Liver (tissue), 9 donors: ENCODE measurements around the gene SLC4A8. TPM values are rescaled to one million over a fixed set of nuclear protein-coding genes. Genes with fewer than 3 reads are reported as not detected.

Experiments
- DNase-seq: peaks from one replicate; pipeline ENCODE4 v3.0.0-alpha.2; 2017; ENCODE audit warnings: low spot score
- H3K27ac ChIP-seq, 2 donors: one replicate each; pipeline ENCODE4 v1.7.0; 2013; ENCODE audit warnings: inconsistent platforms in 2 of 2, low read length in 2 of 2, control low read depth in 1 of 2, low read depth in 1 of 2, mild to moderate bottlenecking in 1 of 2
- H3K27me3 ChIP-seq, 4 donors: one replicate each; pipeline versions ENCODE4 v1.6.1 to v1.7.0; 2013; ENCODE audit warnings: low read length in 3 of 4, inconsistent platforms in 1 of 4, mild to moderate bottlenecking in 1 of 4, moderate library complexity in 1 of 4; ENCODE audit not compliant: control insufficient read depth in 4 of 4, insufficient read depth in 4 of 4
- H3K36me3 ChIP-seq, 4 donors: one replicate each; pipeline versions ENCODE4 v1.6.1 to v1.7.0; 2013; ENCODE audit warnings: low read length in 3 of 4, mild to moderate bottlenecking in 3 of 4, low read depth in 1 of 4, moderate library complexity in 1 of 4; ENCODE audit not compliant: control insufficient read depth in 4 of 4, insufficient read depth in 3 of 4
- H3K4me1 ChIP-seq, 4 donors: one replicate each; pipeline versions ENCODE4 v1.6.1 to v1.7.0; 2013; ENCODE audit warnings: low read length in 3 of 4, mild to moderate bottlenecking in 3 of 4, moderate library complexity in 1 of 4; ENCODE audit not compliant: control insufficient read depth in 4 of 4, insufficient read depth in 4 of 4
- H3K4me3 ChIP-seq, 3 donors: one replicate each; pipeline versions ENCODE4 v1.6.1 to v1.7.0; 2013; ENCODE audit warnings: low read length in 3 of 3, control low read depth in 1 of 3, low read depth in 1 of 3, mild to moderate bottlenecking in 1 of 3
- H3K9ac ChIP-seq, 2 donors: one replicate each; pipeline ENCODE4 v1.7.0; 2013; ENCODE audit warnings: low read length in 2 of 2, mild to moderate bottlenecking in 2 of 2, moderate library complexity in 2 of 2, control low read depth in 1 of 2, low read depth in 1 of 2
- H3K9me3 ChIP-seq, 4 donors: one replicate each; pipeline versions ENCODE4 v1.6.1 to v1.7.0; 2013; ENCODE audit warnings: low read length in 3 of 4; ENCODE audit not compliant: control insufficient read depth in 4 of 4
- EGR1 ChIP-seq, 2 donors: IDR thresholded peaks; 2 replicates each; pipeline ENCODE4 v1.6.1; 2016 to 2018; ENCODE audit warnings: antibody characterized with exemption in 2 of 2, low read depth in 2 of 2
- FOXA1 ChIP-seq: IDR thresholded peaks from 2 replicates; pipeline ENCODE4 v1.6.1; 2016; ENCODE audit warnings: antibody characterized with exemption
- GABPA ChIP-seq, 2 donors: IDR thresholded peaks in 1 of 2; conservative IDR thresholded peaks in 1 of 2; 2 replicates each; pipeline ENCODE4 v1.6.1; 2016; ENCODE audit warnings: antibody characterized with exemption in 2 of 2, mild to moderate bottlenecking in 1 of 2, moderate library complexity in 1 of 2
- HNF4A ChIP-seq, 2 donors: conservative IDR thresholded peaks; 2 replicates each; pipeline ENCODE4 v1.6.1; 2016; ENCODE audit warnings: antibody characterized with exemption in 2 of 2, mild to moderate bottlenecking in 2 of 2
- HNF4G ChIP-seq: IDR thresholded peaks from 2 replicates; pipeline ENCODE4 v1.6.1; 2016; ENCODE audit warnings: antibody characterized with exemption
- JUND ChIP-seq, 2 donors: IDR thresholded peaks; 2 replicates each; pipeline ENCODE4 v1.6.1; 2016; ENCODE audit warnings: antibody characterized with exemption in 2 of 2
- NR2F2 ChIP-seq: IDR thresholded peaks from 2 replicates; pipeline ENCODE4 v1.6.1; 2016; ENCODE audit warnings: antibody characterized with exemption
- RAD21 ChIP-seq, 2 donors: IDR thresholded peaks; 2 replicates each; pipeline ENCODE4 v1.6.1; 2016; ENCODE audit warnings: antibody characterized with exemption in 2 of 2, mild to moderate bottlenecking in 2 of 2
- RXRA ChIP-seq, 2 donors: IDR thresholded peaks; 2 replicates each; pipeline ENCODE4 v1.6.1; 2017 to 2018; ENCODE audit warnings: antibody characterized with exemption in 2 of 2, mild to moderate bottlenecking in 1 of 2
- SP1 ChIP-seq: IDR thresholded peaks from 2 replicates; pipeline ENCODE4 v1.6.1; 2018; ENCODE audit warnings: antibody characterized with exemption, mild to moderate bottlenecking
- TAF1 ChIP-seq: conservative IDR thresholded peaks from 2 replicates; pipeline ENCODE4 v1.6.1; 2016; ENCODE audit warnings: antibody characterized with exemption, mild to moderate bottlenecking
- YY1 ChIP-seq: IDR thresholded peaks from 2 replicates; pipeline ENCODE4 v1.6.1; 2016; ENCODE audit warnings: antibody characterized with exemption, mild to moderate bottlenecking
- WGBS: extraction: QIAGEN DNeasy Blood & Tissue Kit; methylation state at CpG from one replicate; pipeline ENCODE4 v1.1.7; 2013; 5-methylcytosine and 5-hydroxymethylcytosine counted together
- polyA plus RNA-seq, 2 donors: library from polyadenylated mRNA; stranded (reverse) in 1 of 2; unstranded in 1 of 2; fragments of 200-250 nt in 1 of 2; fragments of >200 nt in 1 of 2; fragmentation: Nextera tagmentation in 1 of 2; extraction: Ambion mirVana in 1 of 2; gene quantifications; one replicate each; pipeline versions ENCODE4 v1.2.1 to v1.2.3, GENCODE V29; 2013 to 2015
- total RNA-seq, 2 donors: library from RNA; depleted of rRNA; stranded (reverse); fragments of >200 nt; gene quantifications; one replicate each; pipeline ENCODE4 v1.2.3, GENCODE V29; 2014
- TF ChIP-seq, protein P1 (sequence below): IDR thresholded peaks from 2 replicates; pipeline ENCODE4 v1.6.1; 2016; ENCODE audit warnings: antibody characterized with exemption
- TF ChIP-seq, protein P2 (sequence below): fragments of 150-350 bp; IDR thresholded peaks from 2 replicates; pipeline ENCODE4 v1.5.1; 2017; ENCODE audit warnings: improper control_type of control experiment, low read depth, low read length; ENCODE audit not compliant: missing input control
- TF ChIP-seq, protein P3 (sequence below): IDR thresholded peaks from 2 replicates; pipeline ENCODE4 v1.6.1; 2016; ENCODE audit warnings: antibody characterized with exemption
- TF ChIP-seq, protein P4 (sequence below): IDR thresholded peaks from 2 replicates; pipeline ENCODE4 v1.6.1; 2016; ENCODE audit warnings: antibody characterized with exemption, mild to moderate bottlenecking
- donor health status: healthy.
- donor health status: healthy.
- donor health status: healthy.
- donor health status: healthy.
- donor health status: healthy.

The SLC4A8 gene
- total and polyA plus RNA-seq, 4 donors = 0.07 to 1.0 (median 0.75) TPM; not detected in 1

DNA sequence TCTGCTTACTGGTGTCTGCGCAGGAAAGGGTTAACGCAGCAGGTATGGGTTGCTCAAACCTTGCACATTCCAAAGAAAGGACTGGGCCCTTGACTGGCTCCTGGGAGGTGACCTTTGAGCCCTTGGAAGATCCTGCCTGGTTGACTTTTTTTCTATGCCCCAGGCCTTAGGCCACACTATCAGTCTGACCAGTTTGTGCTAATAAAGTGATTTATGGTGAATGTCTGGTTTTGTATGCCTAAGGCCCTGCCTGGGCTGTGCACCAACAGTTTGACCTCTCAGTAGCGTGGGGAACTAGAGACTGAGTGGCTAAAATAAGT lies 105.0 kb downstream of the SLC4A8 start:
- H3K9me3 ChIP-seq = no peaks in the 10 kb centered on the region
- no peak overlapping the region for H3K4me3 ChIP-seq
- H3K9ac ChIP-seq = no peak overlapping the region
- H3K27ac ChIP-seq = no peak overlapping the region
- H3K27me3 ChIP-seq = no peaks in the 10 kb centered on the region
- H3K36me3 ChIP-seq = no peaks in the 10 kb centered on the region
- DNase-seq = no peak
- no peaks in the 10 kb centered on the region for H3K4me1 ChIP-seq
- 83% methylated on average over 3 of the region's 3 CpGs for WGBS
- TF ChIP-seq GABPA (IDR thresholded peaks at IDR 0.05 in 1 of 2, conservative IDR thresholded peaks at IDR 0.05 in 1 of 2) (no peak), FOXA1 (no peak), SP1 (no peak), HNF4A (conservative IDR thresholded peaks at IDR 0.05) (no peak), JUND (IDR thresholded peaks at IDR 0.05) (no peak), NR2F2 (no peak), TAF1 (no peak), RAD21 (IDR thresholded peaks at IDR 0.05) (no peak)

DNA sequence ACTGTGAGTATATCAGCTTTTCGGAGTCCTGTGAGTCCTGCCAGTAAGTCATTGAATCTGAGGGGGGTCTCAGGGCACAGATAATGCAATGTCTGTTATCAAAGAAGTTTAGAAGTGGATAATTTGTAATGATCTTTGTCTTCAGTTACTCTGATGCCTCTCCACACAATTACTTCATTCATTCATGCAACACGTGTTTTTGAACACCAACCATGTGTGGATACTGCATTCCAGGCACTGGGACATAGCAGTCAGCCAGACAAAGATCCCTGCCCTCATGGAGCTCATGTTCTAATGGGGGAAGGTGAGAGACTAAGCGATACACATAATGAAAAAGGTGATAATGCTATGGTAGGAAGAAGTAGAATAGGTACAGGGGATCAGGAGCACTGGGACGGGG lies 105.6 kb downstream of the SLC4A8 start:
- Histone ChIP-seq H3K4me1 (no peaks in the 10 kb centered on the region), H3K9ac (no peak overlapping the region), H3K27me3 (no peaks in the 10 kb centered on the region), H3K27ac (no peak overlapping the region), H3K9me3 (no peaks in the 10 kb centered on the region), H3K36me3 (no peaks in the 10 kb centered on the region), H3K4me3 (no peak overlapping the region)
- TF ChIP-seq, protein P1, sequence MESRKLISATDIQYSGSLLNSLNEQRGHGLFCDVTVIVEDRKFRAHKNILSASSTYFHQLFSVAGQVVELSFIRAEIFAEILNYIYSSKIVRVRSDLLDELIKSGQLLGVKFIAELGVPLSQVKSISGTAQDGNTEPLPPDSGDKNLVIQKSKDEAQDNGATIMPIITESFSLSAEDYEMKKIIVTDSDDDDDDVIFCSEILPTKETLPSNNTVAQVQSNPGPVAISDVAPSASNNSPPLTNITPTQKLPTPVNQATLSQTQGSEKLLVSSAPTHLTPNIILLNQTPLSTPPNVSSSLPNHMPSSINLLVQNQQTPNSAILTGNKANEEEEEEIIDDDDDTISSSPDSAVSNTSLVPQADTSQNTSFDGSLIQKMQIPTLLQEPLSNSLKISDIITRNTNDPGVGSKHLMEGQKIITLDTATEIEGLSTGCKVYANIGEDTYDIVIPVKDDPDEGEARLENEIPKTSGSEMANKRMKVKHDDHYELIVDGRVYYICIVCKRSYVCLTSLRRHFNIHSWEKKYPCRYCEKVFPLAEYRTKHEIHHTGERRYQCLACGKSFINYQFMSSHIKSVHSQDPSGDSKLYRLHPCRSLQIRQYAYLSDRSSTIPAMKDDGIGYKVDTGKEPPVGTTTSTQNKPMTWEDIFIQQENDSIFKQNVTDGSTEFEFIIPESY = no peak
- TF ChIP-seq HNF4G (no peak), RAD21 (IDR thresholded peaks at IDR 0.05) (no peak), JUND (IDR thresholded peaks at IDR 0.05) (no peak), NR2F2 (no peak), YY1 (no peak), RXRA (IDR thresholded peaks at IDR 0.05) (no peak), EGR1 (IDR thresholded peaks at IDR 0.05; ENCODE audit: low read depth in 2 of 2) (no peak), SP1 (no peak)
- TF ChIP-seq, protein P2, sequence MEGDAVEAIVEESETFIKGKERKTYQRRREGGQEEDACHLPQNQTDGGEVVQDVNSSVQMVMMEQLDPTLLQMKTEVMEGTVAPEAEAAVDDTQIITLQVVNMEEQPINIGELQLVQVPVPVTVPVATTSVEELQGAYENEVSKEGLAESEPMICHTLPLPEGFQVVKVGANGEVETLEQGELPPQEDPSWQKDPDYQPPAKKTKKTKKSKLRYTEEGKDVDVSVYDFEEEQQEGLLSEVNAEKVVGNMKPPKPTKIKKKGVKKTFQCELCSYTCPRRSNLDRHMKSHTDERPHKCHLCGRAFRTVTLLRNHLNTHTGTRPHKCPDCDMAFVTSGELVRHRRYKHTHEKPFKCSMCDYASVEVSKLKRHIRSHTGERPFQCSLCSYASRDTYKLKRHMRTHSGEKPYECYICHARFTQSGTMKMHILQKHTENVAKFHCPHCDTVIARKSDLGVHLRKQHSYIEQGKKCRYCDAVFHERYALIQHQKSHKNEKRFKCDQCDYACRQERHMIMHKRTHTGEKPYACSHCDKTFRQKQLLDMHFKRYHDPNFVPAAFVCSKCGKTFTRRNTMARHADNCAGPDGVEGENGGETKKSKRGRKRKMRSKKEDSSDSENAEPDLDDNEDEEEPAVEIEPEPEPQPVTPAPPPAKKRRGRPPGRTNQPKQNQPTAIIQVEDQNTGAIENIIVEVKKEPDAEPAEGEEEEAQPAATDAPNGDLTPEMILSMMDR = no peak
- TF ChIP-seq, protein P3, sequence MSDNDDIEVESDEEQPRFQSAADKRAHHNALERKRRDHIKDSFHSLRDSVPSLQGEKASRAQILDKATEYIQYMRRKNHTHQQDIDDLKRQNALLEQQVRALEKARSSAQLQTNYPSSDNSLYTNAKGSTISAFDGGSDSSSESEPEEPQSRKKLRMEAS = no peak
- TF ChIP-seq, protein P4, sequence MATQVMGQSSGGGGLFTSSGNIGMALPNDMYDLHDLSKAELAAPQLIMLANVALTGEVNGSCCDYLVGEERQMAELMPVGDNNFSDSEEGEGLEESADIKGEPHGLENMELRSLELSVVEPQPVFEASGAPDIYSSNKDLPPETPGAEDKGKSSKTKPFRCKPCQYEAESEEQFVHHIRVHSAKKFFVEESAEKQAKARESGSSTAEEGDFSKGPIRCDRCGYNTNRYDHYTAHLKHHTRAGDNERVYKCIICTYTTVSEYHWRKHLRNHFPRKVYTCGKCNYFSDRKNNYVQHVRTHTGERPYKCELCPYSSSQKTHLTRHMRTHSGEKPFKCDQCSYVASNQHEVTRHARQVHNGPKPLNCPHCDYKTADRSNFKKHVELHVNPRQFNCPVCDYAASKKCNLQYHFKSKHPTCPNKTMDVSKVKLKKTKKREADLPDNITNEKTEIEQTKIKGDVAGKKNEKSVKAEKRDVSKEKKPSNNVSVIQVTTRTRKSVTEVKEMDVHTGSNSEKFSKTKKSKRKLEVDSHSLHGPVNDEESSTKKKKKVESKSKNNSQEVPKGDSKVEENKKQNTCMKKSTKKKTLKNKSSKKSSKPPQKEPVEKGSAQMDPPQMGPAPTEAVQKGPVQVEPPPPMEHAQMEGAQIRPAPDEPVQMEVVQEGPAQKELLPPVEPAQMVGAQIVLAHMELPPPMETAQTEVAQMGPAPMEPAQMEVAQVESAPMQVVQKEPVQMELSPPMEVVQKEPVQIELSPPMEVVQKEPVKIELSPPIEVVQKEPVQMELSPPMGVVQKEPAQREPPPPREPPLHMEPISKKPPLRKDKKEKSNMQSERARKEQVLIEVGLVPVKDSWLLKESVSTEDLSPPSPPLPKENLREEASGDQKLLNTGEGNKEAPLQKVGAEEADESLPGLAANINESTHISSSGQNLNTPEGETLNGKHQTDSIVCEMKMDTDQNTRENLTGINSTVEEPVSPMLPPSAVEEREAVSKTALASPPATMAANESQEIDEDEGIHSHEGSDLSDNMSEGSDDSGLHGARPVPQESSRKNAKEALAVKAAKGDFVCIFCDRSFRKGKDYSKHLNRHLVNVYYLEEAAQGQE = no peak
- WGBS = 90% methylated on average over 4 of the region's 4 CpGs
- no peak for DNase-seq
